Stimulated activated CD4-positive, alpha-beta T cell treated with anti-CD3 and anti-CD28 coated beads, Interleukin-15, amount 100 ng/mL, for 1 hour (primary cell): ENCODE data around the gene B4GALT5.

ENCODE experiments used
- DNase-seq, 2 donors: peaks; one replicate each; pipeline ENCODE4 v3.0.0-alpha.2; 2020; ENCODE audit warnings: low read depth in 1 of 2, low spot score in 1 of 2

The B4GALT5 gene

GRCh38 chr20:49659056-49659455 is 54.6 kb downstream of the B4GALT5 start:
- no peak for DNase-seq

DNA sequence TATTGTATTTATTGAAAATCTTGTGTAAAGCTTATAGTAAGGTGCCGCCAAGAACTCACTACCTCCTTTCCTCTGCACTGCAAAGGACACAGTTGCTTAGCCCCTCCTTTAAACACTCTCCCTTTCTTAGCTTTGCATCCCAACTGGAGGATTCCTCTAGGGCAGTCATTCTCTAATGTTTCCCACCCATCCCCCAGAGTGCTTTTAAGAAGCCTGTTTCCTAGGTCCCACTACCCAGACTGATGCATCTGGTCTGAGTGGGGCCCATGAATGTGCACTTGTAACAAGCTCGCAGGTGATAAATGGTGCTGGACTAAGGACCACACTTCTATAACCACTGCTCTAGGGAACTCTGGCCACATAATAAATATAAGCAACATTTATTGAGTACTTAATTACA is 55.2 kb downstream of the B4GALT5 start:
- DNase-seq = no peak

GRCh38 chr20:49657118-49657901 is 56.4 kb downstream of the B4GALT5 start:
- no peak for DNase-seq

DNA sequence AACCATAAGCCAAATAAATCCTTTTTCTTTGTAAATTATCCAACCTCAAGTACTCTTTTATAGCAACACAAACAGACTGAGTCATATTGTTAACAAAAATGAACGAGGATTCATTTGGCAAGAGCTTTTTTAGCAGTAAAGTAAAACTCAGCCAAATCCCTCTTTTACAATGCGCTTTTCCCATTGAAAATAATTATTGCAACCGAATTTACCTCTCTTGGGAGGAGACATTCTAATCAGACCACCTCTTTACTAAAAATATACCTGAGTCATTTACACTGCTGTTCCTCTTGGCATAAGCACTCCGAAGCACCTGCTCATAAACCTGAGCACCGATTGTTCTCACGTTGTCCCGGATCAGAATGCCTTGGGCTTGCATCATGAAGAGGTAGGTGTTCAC is 57.4 kb downstream of the B4GALT5 start:
- no peak for DNase-seq

- no peak for DNase-seq
Observed at GRCh38 chr20:49653925-49654434, 59.7 kb downstream of the B4GALT5 start.

GRCh38 chr20:49649672-49650071 is 64.0 kb downstream of the B4GALT5 start:
- no peak for DNase-seq

DNA sequence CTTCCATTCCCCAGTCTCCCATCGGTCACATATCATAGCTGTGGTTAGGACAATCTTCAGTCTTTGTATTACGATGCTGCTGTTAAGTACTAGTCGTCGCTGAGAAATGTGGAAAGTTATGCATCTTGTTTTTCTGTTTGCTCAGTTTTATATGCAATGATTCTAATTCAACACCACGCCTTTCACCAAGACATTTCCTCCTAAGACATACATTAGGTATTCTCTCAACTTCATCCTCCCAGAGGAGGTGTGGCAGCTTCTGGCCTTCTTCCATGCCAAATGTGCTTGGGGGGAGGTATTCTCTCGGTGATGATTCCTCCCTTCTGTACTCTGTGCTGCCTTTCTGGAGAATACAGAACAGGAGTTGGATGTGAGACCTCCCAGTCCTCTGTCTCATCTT is 66.1 kb downstream of the B4GALT5 start:
- no peak for DNase-seq

GRCh38 chr20:49646528-49646927 is 67.2 kb downstream of the B4GALT5 start:
- no peak for DNase-seq

DNA sequence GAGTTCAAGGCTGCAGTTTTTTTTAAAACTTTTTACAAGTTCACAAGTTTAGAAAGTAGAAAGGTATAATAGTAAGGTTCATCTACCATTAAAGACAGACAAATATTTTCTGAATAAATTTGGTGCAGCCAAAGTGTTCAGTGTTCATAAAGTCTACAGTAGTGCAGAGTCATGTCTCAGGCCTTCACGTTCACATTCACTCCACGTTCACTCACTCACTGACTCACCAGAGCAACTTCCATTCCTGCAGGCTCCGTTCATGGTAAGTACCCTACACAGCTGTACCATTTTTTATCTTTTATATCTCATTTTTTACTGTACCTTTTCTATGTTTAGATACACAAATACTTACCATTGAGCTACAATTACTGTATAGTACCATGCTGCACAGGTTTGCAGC is 67.6 kb downstream of the B4GALT5 start:
- DNase-seq = no peak

DNA sequence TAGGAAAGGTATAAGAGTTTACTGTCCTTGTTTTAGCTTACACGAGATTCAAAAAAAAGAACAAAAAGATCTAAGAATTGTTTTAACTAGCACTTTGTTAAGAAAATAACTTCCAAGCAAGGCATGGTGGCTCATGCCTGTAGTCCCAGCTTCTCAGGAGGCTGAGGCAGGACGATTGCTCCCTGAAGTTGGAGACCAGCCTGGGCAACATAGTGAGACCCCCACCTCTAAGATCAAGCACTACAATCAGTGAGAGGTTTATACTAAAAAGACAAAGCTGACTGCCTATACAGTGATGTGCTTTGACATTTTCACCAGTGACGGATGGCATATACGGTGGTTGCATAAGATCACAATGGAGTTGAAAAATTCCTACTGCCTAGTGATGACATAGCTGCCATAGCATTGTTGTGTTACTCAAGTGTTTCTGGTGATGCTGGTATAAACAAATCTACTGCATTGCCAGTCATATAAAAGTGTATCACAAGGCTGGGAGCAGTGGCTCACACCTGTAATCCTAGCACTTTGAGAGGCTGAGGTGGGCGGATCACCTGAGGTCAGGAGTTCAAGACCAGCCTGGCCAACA is 68.6 kb downstream of the B4GALT5 start:
- no peak for DNase-seq

- DNase-seq = no peak
Observed at GRCh38 chr20:49642816-49643215, 70.9 kb downstream of the B4GALT5 start.

DNA sequence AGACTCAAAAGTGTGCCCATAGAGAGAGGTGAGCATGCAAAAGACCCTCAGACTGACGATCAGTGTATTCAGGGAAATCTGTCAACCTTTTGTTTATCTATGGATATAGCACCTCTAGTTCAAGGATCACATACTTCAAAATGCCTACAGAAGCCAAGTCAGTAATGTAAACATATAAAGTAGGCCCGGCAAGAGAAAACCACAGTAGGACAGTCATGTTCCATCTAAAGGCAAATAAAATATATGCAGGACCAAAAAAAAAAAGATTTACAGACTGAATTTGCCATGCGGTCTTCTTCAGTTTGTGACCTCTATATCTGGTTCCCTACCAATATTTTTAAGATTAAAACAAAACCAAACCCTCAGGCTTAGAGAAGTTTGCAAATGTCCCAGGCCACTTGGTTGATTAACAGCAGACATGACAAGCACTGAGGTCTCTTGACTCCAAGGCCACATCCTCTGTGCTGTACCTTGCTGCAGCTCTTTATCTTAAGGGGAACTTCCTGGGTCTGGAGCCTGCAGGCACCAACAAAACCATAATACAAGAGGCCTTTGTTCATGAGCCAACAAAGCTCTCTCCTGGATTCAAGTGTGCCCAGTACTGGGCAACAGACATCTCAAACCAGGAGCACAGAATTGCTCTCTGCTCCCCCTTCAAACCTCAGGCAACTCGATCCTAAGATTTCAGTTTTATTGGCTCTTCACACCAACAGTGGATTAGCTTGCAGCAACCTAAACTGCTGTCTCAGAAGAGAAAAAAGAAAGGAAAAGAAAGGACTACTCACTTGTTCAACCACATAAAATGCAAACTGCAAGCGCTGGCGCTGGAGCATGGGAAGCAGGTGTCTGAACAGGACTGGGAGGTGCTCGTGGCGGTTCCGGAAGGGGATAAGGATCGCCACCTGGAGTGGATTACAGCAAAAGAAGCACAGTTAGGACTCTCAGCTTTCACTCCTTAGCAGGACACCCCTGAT is 71.7 kb downstream of the B4GALT5 start:
- no peak for DNase-seq

DNA sequence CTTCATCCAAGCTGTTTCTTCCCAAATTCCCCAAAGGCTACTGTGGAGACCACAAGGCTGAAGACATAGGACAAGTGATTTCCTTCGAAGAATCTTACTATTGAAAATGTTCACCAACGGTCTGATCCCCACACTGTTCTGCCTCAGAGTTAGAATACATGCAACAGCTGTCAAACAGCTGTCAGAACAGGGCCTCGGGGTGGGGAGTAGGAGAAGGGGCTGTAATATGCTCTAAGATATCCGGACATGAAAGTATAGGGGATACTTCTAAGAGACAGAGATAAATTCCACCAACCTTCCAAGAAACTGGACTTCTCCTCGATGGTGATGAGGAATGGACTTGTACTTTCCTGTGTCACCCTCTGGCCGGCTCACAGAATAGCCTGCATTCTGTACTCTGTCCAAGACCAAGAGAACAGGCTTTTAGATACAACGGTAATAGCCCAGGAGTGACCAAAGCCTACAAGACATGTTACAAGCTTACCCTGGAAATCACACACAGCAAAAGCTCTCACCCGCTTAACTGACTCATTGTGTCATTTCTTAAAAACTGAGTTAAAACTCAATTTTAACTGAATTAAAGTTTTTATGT is 76.5 kb downstream of the B4GALT5 start:
- DNase-seq = no peak

- DNase-seq = no peak
Observed at GRCh38 chr20:49636447-49636846, 77.2 kb downstream of the B4GALT5 start.

DNA sequence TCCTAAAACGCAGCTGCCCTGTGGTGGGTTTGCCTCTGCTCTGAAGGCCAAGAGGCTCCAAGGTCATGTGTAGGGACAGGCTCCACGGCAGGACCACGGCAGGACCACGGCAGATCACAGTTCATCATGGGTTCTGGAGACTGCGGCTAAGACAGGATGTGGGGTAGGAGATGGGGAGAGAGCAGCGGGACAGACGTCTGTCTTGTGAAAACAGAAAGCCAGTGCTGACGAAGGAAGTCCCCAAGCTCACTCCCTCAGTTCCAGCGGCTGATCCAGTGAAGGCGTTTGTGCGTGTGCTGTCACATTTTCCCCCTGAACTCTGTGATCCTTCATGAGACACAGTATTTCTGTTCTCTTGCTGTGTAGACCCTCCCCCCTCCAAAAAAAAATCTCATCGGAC is 77.8 kb downstream of the B4GALT5 start:
- DNase-seq = no peak

- no peak for DNase-seq
Observed at GRCh38 chr20:49635166-49635565, 78.5 kb downstream of the B4GALT5 start.

DNA sequence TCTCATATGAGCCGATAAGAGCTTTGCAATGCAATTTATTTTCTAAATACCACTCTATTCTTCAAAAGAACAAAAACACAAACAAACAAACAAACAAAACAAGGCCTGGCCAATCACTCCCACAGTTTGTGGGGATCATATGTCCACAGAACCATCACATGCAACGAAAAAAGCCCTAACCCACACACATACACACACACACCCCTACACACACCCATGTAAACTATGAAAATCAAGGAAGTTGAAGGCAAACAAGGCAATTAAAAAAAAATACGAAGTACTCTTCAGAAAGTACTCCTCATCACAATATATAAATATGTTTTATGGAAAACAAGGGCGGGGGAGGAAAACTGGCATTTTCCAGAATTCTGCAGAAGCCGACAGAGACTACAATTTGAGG is 79.6 kb downstream of the B4GALT5 start:
- no peak for DNase-seq

- DNase-seq = no peak
Observed at GRCh38 chr20:49633643-49634042, 80.0 kb downstream of the B4GALT5 start.

DNA sequence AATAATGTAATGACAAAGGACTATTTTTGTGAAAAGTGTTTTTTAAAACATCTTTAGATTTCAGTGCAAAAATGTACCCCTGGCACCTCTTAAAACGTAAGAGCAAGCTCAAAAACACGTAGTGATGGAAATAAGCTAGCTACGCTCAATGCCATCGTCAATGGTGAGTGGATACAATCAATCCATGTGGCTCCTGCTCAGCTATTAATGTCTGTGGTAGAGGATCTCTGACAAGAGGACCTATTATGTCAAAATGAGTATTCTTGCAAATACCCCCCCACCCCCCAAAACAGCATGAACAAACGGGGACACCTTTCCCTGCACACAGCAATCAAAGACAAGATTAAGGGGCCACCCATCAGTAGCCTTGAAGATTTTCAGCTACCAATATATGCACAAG is 80.7 kb downstream of the B4GALT5 start:
- no peak for DNase-seq

DNA sequence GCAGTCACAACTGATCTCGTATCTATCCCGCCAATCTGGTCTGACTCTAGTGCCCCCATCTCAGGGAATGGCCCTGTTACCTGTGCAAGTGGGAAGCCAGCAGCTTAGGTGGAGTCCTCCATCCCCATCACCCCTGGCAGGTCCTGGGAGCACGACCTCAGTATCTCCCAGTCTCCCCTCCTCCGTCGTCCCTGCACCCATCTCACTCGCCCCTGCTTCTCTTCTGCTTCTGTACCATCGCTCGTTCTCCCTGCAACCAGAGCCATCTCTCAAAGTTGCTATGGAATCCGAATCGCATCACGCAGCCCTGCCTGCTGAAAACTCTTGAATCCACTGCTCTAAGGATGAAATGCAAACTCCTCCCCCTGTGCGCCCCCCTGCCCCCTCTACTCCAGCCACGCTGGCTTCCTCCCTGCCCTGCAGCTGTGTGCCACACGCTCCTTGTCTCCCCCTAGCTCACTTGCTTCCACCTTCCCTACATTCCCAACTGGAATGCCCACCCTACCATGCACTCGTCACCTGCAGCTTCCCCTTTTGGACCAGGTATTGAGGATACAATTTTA is 81.7 kb downstream of the B4GALT5 start:
- no peak for DNase-seq
